Gastrocnemius medialis (tissue), 4 donors: ENCODE measurements around the gene FERD3L. TPM values are rescaled to one million over a fixed set of nuclear protein-coding genes. Genes with fewer than 3 reads are reported as not detected.

ENCODE experiments used
- ATAC-seq, 2 donors: fragments of 150-250 bp; one replicate each; pipeline ENCODE4 v1.9.1; 2016
- DNase-seq, 2 donors: peaks; one replicate each; pipeline ENCODE4 v3.0.0-alpha.2; 2019
- H3K27ac ChIP-seq, 4 donors: fragments of 200-600 bp; sonication (generic); 1 replicate in 1 of 4; 2 replicates in 3 of 4; pipeline ENCODE4 v1.5.1; 2016 to 2018; ENCODE audit warnings: mild to moderate bottlenecking in 2 of 4, moderate library complexity in 1 of 4
- H3K27me3 ChIP-seq, 3 donors: fragments of 200-600 bp; sonication (generic) in 2 of 3; 1 replicate in 1 of 3; 2 replicates in 2 of 3; pipeline versions ENCODE4 v1.5.1 to v1.6.0; 2016 to 2019; ENCODE audit warnings: mild to moderate bottlenecking in 1 of 3, moderate library complexity in 1 of 3
- H3K36me3 ChIP-seq, 2 donors: fragments of 200-600 bp; sonication (generic) in 1 of 2; one replicate each; pipeline ENCODE4 v1.5.1; 2017 to 2018
- H3K4me1 ChIP-seq, 2 donors: fragments of 200-600 bp; sonication (generic) in 1 of 2; one replicate each; pipeline ENCODE4 v1.5.1; 2016 to 2017; ENCODE audit warnings: mild to moderate bottlenecking in 2 of 2
- H3K4me3 ChIP-seq, 4 donors: fragments of 200-600 bp; sonication (generic) in 3 of 4; 1 replicate in 1 of 4; 2 replicates in 3 of 4; pipeline ENCODE4 v1.5.1; 2016 to 2019; ENCODE audit warnings: mild to moderate bottlenecking in 2 of 4
- H3K9me3 ChIP-seq, 3 donors: fragments of 200-600 bp; sonication (generic) in 2 of 3; 1 replicate in 1 of 3; 2 replicates in 2 of 3; pipeline ENCODE4 v1.5.1; 2016 to 2019
- POLR2A ChIP-seq, 2 donors: fragments of 450-650 bp; IDR thresholded peaks; one replicate each; pipeline ENCODE4 v1.6.1; 2017; ENCODE audit warnings: antibody characterized with exemption in 2 of 2, mild to moderate bottlenecking in 2 of 2, moderate library complexity in 2 of 2
- in situ Hi-C, 4 donors: fragments of 200-750 bp; cut with MboI; loops; one replicate each; pipeline versions ENCODE4 v1.15.0 to v1.8.0; 2017; ENCODE audit warnings: low sequenced_read_pairs in 4 of 4
- intact Hi-C: fragments of 100-400 bp; cut with DNase I; formaldehyde crosslinking; loops from one replicate; pipeline ENCODE4 v1.15.1; 2023; ENCODE audit warnings: low total_unique reads
- total RNA-seq, 4 donors: library from RNA; depleted of rRNA; stranded (reverse); fragments of >200 nt; gene quantifications; one replicate each; pipeline versions ENCODE4 v1.1.0 to v1.2.3, GENCODE V29; 2016
- TF ChIP-seq, protein P1 (sequence below), 5 experiments: fragments of 450-650 bp in 3 of 5; fragments of 200-600 bp in 2 of 5; sonication (generic) in 2 of 5; IDR thresholded peaks in 4 of 5; conservative IDR thresholded peaks in 1 of 5; 1 replicate in 4 of 5; 2 replicates in 1 of 5; pipeline ENCODE4 v1.5.1; 2016 to 2019; ENCODE audit warnings: antibody characterized with exemption in 5 of 5, mild to moderate bottlenecking in 3 of 5, moderate library complexity in 3 of 5

The FERD3L gene
- total RNA-seq, 4 donors from 2014 or later, result not detected

DNA sequence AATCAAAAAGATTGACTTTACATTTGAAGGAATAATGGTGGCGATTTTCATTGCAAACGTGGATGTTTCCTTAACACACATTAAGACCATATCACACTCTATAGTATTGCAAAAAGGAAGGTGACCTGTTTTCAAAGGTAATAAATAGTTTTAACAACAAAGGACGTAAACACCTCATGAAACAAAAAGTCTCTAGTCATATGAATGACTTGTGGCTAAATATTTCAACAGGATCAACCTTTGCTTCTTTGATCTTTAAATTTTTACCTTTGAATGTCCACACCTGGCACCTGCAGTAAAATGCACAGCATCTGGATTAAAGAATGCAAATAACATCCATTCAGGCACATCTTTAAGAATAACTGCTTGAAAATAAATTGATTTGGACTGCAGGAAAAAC is 30.0 kb upstream of the FERD3L start:
- DNase-seq, result no peak
- Histone ChIP-seq H3K9me3 (no peaks in the 10 kb centered on the region), H3K36me3 (no peaks in the 10 kb centered on the region), H3K27ac (no peak overlapping the region), H3K4me1 (no peaks in the 10 kb centered on the region), H3K27me3 (no peaks in the 10 kb centered on the region), H3K4me3 (no peak overlapping the region)
- no peak for ATAC-seq
- intact Hi-C loops (no loop called here), in situ Hi-C loops (no loop called here)
- TF ChIP-seq, protein P1, sequence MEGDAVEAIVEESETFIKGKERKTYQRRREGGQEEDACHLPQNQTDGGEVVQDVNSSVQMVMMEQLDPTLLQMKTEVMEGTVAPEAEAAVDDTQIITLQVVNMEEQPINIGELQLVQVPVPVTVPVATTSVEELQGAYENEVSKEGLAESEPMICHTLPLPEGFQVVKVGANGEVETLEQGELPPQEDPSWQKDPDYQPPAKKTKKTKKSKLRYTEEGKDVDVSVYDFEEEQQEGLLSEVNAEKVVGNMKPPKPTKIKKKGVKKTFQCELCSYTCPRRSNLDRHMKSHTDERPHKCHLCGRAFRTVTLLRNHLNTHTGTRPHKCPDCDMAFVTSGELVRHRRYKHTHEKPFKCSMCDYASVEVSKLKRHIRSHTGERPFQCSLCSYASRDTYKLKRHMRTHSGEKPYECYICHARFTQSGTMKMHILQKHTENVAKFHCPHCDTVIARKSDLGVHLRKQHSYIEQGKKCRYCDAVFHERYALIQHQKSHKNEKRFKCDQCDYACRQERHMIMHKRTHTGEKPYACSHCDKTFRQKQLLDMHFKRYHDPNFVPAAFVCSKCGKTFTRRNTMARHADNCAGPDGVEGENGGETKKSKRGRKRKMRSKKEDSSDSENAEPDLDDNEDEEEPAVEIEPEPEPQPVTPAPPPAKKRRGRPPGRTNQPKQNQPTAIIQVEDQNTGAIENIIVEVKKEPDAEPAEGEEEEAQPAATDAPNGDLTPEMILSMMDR (IDR thresholded peaks at IDR 0.05 in 4 of 5, conservative IDR thresholded peaks at IDR 0.05 in 1 of 5), result no peak
- TF ChIP-seq POLR2A (IDR thresholded peaks at IDR 0.05), result no peak

DNA sequence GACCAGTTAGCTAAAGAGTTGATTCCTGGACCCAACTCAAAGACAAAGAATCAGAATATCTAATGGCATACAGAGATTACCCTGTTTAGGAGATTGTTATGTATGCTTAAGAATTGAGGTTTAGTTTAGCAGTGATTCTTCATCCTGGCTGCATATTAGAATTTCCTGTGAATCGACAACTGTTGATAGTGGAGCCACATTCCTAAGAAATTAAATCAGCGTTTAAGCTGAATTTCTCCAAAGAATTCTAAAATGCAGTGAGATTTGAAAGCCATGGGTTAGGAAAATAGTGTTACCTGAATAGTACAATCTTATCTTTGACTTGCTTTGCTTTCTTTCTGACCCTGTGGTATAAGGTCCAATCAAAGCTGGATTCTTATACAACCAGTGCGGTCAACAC is 16.4 kb upstream of the FERD3L start:
- in situ Hi-C loops (no loop called here), intact Hi-C loops (no loop called here)
- H3K9me3 ChIP-seq, result no peaks in the 10 kb centered on the region

DNA sequence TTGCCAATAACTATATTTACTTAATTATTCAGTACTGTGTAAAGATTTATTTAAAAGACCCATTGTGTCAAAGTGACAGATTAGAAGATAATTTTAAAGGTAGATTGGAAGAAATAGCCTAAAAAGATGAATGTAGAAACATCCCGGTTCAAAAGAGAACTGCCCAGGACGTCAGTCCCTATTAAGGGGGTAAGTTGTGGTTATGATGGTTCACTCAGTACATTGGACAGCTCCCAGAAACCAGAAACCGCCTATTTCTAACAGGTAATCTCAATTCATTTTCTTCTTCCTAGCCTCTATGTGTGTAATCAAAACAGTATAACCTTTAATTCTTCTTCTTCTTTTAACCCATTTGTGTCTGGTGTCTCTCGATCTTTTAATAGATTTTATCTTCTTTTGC is 1.5 kb upstream of the FERD3L start:
- DNase-seq (no peak), ATAC-seq (no peak)
- in situ Hi-C loops, result no loop called here
- Histone ChIP-seq H3K9me3 (no peaks in the 10 kb centered on the region), H3K4me1 (peaks cover 0 to 11% of the 10 kb centered on the region in 2 donors), H3K27ac (no peak overlapping the region), H3K4me3 (no peak overlapping the region), H3K27me3 (peaks cover 46 to 57% (median 48%) of the 10 kb centered on the region in 3 donors), H3K36me3 (no peaks in the 10 kb centered on the region)
- intact Hi-C loops, result no loop called here
- no peak for TF ChIP-seq POLR2A (IDR thresholded peaks at IDR 0.05)
- TF ChIP-seq, protein P1 (IDR thresholded peaks at IDR 0.05 in 4 of 5, conservative IDR thresholded peaks at IDR 0.05 in 1 of 5), result no peak

More for the DNA sequence above, 16.4 kb upstream of the FERD3L start:
- Histone ChIP-seq H3K27ac (no peak overlapping the region), H3K36me3 (no peaks in the 10 kb centered on the region), H3K27me3 (no peaks in the 10 kb centered on the region), H3K4me3 (no peak overlapping the region), H3K4me1 (no peaks in the 10 kb centered on the region)
- no peak for TF ChIP-seq POLR2A (IDR thresholded peaks at IDR 0.05)
- TF ChIP-seq, protein P1 (IDR thresholded peaks at IDR 0.05 in 4 of 5, conservative IDR thresholded peaks at IDR 0.05 in 1 of 5), result no peak
- no peak for DNase-seq
- ATAC-seq, result no peak

DNA sequence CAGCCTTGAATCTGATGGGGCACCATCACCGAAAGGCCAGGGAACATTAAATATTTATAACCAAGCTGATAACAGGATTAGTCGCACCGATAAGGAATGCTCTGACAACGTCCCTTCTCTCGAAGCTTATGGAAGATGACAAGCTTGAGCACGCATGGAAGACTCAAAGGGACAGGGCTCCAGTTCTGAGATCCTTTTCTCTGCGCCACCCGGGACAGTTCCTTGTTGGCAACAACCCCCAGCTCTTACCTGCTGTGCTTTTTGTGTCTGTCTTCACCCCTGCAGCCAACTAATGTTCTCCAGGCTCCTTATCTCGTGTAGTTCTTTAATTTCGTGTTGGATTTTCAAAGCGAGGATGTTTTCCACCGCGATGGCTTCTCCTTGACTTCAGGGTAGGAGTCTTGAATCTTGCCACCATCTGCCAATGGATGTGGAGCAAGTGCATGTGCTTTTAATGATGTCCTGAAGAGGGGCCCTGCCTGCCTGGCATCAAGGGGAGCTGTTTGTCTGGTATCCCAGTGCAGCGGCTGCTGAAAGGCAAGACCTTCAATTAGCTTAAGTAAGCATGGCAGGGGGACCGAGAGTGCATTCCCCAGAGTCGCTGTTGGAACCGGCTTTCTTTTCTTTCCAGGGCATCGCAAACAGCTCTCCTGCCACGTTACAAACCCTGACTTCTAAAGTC is 354 bp upstream of the FERD3L start:
- intact Hi-C loops, result no loop called here
- TF ChIP-seq POLR2A (IDR thresholded peaks at IDR 0.05), result no peak
- TF ChIP-seq, protein P1 (IDR thresholded peaks at IDR 0.05 in 4 of 5, conservative IDR thresholded peaks at IDR 0.05 in 1 of 5), result no peak
- H3K36me3 ChIP-seq, result no peaks in the 10 kb centered on the region
- in situ Hi-C loops, result no loop called here
- H3K9me3 ChIP-seq, result no peaks in the 10 kb centered on the region
- peaks cover 47 to 57% (median 48%) of the 10 kb centered on the region in 3 donors for H3K27me3 ChIP-seq
- no peak overlapping the region for H3K4me3 ChIP-seq
- DNase-seq (no peak), ATAC-seq (no peak)
- H3K27ac ChIP-seq, result no peak overlapping the region
- H3K4me1 ChIP-seq, result peaks cover 0 to 11% of the 10 kb centered on the region in 2 donors
